Daoy (cell line): ENCODE data around the gene CST7. TPM values are rescaled to one million over a fixed set of nuclear protein-coding genes. Genes with fewer than 3 reads are reported as not detected.
"Not testable (repeated sequence)": the region's sequence is repeated elsewhere in the genome, so short reads cannot be mapped to it uniquely, and the experiment has no call there.

ENCODE experiments used
- DNase-seq: peaks from one replicate; pipeline ENCODE4 v3.0.0-alpha.2; 2015; ENCODE audit warnings: low read depth
- total RNA-seq: library from RNA; depleted of rRNA; stranded (reverse); fragments of >200 nt; shearing (Covaris generic); gene quantifications from 2 replicates; pipeline ENCODE4 v1.2.3, GENCODE V29; 2014; rRNA removed

Gene CST7, protein sequence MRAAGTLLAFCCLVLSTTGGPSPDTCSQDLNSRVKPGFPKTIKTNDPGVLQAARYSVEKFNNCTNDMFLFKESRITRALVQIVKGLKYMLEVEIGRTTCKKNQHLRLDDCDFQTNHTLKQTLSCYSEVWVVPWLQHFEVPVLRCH
- not detected in 2 replicates for total RNA-seq

DNA sequence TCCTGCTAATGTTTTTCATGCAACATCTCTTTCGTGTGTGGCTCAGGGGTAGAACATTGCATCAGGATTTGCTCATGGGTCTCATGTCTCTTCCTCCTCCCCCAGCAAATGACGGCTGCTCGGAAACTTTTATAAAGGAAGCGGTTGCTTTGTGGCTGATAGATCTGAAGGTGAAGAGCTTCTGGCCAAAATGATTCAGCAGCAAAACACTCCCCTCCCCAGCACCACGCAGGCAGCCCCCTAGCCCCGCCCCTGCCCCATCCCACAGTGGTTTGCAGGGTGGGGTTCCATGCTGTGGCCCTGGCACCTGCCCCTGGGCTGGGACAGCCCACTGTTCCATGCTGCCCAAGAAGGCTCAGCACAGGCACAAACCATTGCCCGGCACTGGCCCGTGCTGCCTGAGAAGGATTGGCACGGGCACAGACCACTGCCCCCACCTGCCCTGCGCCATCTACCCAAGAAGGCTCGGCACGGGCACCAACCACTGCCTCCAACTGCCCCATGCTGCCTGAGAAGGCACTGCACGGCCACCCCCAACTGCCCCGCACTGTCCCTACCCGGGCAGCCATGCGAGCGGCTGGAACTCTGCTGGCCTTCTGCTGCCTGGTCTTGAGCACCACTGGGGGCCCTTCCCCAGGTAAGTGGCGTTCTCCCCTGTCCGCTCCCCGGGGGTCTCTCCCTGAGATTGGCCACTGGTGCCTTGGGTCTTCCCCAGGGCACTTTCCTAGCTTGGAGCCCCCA, at the start of gene CST7:
TSS of gene CST7 (plus strand) at position 331 of the 741 bp plus-strand sequence. CDS start at position 568, 237 bp downstream.
- no peak for DNase-seq

DNA sequence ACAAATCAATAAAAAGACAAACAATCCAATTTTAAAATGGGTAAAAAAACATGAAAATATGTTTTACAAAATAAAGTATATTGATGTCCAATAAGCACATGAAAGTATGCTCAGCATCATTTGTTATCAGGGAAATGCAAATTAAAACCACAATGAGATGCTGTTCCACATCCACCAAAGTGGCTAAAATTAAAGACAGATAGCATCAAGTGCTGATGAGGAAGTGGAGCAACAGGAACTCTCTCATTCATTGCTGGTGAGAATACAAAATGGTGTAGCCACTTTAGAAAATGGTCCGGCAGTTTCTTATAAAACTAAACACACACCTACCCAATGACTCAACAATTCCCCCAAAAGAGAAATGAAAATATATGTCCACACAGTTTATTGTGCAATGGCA, 42.3 kb upstream of the CST7 start:
- no peak for DNase-seq

DNA sequence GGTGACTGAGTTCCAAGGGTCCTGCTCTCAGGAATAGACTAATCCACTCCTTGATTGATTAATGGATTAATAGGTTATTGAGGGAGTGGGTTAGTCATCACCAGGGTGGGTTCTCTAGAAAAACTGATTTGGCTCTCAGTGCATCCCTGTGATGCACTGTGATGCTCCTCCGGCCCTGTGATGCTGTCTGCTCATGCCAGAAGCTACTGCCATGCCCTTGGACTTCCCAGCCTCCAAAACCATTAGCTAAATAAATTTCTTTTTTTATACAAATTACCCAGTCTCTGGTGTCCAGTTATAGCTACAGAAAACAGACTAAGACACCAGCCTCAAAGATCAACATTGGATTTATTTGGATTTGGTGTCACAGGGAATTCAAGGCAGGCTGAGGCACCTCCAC, 40.4 kb upstream of the CST7 start:
- no peak for DNase-seq

DNA sequence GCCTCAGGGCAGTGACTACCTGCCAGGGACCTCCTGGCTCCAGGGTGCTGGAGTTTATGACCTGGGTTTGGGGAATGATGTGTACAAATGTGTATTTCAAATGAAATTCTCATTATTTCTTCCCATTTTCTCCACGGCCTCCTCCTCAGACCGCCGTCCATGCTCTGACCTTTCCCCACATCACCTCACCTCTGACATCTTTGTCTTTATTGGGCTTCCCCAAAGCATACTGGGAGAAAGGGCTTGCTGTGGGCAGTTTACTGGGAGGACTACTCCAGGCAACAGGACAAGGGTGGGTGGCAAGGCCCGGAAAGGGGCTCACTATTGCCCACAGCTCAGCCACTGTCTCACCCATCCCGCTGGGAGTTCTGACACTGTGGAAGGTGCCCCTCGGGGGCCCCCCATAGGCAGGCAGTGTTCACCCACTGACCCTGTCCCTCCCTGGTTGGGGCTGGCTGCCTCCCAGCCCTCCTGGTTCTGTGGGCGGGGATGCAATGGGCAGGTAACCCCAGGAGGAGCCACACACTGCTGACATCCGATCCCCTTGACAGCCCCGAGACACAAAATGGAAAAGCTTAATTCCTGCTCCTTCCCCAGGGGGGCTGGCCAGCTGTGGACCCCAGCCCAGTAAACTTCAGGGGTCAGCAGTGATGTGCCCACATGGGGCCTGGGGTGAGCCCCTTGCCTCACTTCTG, 39.8 kb upstream of the CST7 start:
- DNase-seq, result no peak

DNA sequence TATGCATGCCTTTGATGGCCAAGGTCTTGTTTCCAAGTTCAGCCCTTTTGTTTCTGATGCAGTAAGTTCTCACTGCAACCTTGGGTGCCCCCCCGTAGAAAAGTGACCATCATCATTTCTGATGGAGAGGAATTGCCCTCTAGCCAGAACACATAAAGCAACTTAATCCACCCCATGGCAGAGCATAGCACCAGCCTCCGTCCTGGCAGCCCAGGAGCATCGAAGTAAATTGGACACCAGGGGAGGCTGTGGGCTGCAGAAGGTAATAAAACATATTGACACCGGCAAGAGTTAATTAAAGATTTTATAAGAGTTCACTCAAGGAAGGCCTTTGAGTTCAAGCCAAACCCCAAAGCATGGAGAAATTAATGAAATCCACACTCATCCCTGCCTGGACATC, 39.2 kb upstream of the CST7 start:
- no peak for DNase-seq

DNA sequence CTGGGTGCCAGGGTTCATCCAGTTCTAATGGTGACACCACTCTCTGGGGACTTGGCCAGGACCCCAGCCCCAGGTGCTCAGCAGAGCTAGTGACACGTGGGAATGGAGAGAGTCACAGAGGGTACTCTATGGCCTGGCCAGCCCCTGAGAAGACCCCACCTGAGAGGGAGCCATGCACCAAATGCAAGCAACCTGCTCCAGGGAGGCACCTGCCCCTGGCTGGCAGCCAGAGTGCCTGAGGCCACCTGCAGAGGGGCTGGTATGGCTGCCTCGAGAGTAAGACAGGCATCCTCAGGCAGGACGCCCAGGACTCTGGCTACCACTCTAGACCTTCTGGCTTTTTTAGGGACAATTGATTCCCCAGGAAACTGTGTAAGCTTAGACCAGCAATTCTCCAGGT, 38.6 kb upstream of the CST7 start:
- DNase-seq, result no peak

DNA sequence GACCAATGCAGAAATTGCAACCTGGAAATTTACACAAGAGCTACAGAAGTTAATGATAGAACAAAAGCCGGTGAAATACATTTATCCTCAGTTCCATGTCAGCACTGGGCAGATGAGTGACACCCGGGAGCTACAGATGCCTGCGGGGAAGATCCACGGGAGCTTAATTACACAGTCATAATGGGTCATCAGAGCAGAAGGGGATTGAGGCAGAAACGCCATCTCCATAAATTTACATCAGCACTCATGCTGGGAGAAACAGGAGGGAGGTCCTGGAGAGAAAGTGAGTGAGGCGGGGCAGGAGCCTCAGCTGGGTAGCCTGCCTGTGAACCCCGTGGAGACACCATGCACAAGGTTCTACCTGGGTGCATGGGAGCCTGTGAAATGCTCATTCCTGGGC, 37.6 kb upstream of the CST7 start:
- DNase-seq, result no peak

DNA sequence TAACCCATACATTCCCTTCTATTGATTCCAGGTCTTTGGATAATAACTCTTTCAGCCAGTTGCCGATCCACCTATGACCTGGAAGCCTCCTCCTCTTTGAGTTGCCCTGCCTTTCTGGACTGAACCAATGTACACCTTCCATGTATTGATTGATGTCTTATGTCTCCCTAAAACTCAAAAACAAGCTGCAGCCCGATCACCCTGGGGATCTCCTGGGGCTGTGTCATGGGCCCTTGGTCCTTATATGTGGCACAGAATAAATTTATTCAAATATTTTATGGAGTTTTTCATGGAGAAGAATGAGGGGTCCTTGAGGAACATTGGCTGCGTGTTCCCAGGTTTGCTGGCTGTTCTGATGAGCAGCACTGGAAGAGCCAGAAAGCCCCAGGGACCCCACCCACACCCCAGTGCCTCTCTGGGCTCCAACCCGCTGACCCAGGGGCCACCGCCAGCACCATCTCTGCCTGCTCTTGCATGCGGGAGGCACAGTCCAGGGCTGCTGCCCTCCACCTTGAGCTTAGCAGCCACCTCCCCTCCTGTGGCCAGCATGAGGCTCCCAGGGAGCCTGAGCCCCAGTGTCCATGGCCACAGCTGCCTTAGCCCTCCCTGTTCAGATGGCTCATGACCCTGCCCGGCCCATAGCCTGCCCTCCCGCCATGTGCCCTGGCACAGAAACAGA, 36.5 kb upstream of the CST7 start:
- no peak for DNase-seq

DNA sequence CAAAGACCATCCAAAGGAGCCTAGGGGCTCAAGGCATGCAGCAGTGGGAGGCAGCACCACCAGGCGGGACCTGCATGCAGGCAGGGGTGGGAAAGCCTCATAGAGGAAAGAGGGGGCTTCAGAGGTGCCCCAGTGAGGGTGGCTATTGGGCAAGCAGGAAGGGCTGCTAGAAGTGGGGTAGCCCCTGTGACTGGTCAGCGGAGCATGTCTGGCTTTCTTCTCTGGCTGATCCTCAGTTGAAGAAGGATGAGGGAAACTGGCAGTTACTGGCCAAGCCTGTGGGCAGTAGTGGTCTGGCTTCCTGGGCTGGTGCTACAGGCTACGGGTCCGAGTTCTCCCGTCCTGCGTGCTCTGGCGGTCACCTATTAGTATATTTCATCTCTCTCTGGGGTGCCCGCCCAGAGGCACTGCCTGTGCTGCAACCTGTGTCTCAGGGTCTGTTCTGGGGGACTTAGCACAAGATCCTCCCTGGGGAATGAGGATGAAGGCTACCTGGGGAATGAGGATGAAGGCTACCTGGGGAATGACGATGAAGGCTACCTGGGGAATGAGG, 35.9 kb upstream of the CST7 start:
- no peak for DNase-seq

DNA sequence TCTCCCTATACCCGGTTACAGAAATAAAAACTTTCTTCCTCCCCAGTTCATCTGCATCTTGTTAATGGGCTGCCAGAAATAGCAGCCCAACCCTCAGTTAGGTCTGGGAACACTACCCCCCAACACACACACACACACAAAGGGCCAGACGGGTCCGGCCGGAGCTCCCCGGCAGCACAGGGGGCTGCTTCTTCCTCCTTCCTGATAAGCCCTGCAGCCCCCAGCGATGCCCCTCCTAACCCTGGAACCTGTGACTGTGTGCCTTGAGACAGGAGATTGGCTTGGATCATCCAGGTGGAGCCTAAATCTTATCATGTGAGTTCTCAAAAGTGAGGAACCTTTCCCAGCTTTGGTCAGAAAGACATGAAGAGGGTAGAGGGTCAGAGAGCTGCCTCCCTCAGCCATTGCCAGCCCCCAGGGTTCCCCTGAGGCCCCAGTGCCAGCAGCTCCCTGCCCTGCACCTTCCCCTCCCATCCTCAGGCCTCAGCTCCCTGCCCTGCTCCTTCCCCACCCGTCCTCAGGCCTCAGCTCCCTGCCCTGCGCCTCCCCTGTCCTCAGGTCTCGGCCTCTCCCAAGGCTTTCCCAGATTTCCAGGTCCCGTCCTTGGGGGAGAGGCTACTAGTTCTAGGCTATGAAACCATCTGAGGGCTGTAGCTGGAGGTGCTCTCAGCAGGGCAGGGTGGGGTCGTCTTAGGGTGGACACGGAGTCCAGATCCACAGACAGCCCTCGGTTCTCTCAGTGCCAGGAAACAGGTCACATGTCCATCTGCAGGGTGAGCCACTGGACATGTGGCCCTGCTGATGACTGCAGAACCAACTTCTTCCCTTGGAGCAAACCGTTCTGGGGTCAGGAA, 34.5 kb upstream of the CST7 start:
- no peak for DNase-seq

DNA sequence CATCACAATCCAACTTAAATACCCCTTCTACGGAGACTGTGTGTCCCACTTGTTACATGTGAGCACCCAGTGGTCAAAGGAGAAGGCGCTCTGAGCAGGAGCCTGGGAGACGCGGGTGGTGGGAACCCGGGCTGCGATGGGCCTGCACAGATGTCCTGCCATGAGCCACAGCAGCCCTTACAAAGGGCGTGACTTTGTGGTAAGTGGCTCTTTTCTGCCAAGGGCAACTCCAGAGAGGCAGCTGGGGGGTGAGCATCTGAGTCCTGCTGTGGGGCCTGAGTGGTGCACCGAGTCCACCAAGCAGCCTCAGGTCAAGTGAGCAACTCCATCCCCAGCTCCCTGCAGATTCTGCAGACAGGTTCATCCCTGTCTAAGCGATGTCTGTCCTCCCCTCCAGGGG, 33.6 kb upstream of the CST7 start:
- no peak for DNase-seq

DNA sequence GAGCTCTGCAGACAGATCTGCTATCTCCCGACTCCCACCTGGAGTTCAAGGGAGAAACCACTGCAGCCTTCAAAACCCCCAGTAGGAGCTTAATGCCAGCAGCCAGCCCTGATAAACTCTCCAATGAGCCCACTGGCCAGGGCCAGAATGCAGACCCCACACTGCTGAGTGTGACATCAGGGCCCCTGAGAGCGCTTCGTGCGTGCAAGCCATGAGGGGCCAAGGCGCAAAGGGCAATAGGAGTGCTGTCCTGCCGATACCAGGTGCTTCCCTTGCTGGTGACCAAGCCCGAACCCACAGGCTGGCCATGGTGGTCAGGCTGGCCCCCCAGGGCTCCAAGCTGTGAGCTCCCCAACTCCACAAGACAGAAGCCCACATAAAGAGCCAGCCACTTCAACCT, 33.2 kb upstream of the CST7 start:
- no peak for DNase-seq

DNA sequence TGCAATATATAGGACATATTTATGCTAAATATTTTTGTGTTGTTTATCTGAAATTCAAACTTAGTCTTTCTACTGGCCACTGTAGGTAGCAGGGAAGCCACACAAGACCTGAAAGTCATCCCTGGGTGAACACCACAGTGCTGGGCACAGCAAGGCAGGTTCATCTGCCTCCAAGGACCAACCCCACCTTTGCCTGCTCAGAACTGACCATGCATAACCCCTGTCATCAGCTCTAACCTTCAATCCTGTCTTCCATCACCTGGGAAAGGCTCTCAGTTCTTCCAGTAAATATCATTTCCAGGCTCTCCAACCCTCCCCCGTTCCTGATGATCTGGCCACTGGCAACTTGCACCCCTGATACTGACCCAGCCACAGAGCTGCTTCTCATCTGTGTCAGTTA, 32.7 kb upstream of the CST7 start:
- DNase-seq, result no peak

DNA sequence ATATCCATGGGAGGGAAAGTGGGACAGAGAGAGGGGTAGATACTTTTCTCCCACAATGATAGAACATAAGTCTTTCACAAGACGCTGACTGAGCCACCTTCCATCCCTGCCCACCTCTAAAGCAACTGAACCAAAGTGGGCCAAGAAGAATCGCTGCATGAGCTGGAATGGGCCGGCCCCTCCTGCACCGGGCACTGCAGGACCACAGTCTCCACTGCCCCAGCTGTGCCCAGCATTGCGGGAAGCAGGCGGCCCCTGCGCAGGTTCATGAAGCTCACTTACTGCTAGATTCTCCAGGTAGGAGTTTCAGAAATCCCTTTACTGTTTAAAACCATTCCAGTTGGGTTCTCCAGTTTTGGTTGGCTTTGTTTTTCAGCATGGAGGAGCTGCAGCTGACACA, 32.0 kb upstream of the CST7 start:
- DNase-seq, result no peak

DNA sequence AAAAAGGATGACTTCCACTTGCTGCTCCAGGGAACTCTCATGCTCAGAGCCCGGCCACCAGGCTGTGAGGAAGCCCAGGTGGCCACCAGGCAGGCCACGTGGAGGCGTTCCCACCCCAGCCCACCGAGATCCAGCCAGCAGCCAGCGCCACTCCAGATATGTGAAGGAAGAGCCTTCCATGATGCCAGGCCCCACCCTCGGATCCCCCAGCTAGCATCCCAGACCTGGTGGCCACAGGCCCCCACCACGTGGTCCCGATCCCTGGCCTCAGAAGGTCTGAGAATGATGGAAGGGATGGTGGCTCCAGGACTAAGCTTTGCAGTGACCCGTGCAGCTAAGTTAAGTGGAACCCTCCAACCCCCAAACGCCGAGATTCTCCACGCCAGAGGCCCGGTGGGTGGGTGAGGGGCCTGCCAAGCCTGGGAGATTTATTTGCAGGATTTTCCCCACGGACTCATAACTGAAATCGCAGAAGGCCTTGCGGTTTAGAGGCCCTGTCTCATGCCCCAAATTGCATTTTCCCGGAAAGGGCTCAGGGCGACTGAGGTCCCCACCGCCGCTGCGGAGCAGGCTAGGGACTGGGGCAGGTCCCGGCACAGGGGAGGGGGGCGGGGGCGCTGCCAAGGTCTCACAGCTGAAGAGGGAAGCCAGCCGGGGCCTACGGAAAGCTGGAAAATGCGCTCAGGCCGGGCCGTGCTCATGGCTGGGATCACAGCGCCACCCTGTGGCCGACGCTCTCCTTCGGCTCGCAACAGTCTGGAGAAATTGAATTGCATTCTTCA, 31.1 kb upstream of the CST7 start:
- peak; percentile 30 for DNase-seq

DNA sequence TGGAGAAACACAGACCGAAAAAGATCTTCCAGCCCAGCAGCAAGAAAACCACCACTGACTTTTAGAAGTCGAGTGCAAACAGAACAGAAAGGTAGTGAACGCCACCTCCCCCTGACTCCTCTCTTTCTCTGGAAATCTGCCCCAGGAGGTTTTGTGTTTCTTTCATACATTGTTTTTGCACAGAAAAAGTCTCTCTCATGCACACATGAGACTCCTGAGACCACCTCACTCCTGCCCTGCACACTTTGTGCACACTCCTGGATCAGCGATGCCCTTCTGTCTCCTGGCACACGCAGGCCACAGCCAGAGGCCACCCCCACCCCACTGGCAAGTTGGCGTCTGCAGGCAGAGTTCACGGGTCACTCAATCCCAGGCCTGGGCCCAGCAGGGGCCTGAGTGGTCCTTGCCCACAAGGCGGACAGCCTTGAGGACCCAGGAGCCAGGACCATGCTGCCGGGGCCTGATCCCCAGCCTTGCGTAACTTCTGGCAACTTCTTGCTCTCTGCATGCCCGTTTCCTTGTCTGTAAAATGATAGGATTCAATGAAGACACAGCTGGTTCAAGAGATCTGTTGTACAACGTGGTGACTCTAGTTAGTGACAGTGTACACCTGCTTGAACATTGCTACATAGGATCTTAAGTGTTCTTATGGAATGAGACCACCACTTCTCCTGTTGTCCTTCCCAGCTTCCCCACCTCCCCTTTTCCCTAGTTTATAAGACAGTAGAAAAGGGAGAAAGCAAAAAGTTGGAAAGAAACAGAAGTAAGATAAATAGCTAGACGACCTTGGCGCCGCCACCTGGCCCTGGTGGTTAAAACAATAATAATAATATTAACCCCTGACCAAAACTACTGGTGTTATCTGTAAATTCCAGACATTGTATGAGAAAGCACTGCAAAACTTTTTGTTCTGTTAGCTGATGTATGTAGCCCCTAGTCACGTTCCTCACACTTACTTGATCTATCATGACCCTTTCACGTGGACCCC, 30.2 kb upstream of the CST7 start:
- DNase-seq, result no peak

DNA sequence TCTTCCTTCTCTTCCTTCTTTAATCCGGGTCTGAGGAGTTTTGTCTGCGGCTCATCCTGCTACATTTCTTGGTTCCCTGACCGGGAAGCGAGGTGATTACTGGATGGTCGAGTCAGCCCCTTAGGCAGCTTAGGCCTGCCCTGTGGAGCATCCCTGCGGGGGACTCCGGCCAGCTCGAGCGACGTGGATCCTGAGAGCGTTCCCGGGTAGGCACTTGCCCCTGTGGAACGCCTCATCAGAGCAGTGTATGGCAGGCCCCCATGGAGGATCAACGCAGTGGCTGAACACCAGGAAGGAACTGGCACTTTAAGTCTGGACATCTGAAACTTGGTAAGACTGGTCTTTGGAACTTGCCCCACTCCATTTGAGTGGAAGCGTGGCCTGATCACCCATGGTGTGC, 29.4 kb upstream of the CST7 start:
- not testable (repeated sequence) for DNase-seq

DNA sequence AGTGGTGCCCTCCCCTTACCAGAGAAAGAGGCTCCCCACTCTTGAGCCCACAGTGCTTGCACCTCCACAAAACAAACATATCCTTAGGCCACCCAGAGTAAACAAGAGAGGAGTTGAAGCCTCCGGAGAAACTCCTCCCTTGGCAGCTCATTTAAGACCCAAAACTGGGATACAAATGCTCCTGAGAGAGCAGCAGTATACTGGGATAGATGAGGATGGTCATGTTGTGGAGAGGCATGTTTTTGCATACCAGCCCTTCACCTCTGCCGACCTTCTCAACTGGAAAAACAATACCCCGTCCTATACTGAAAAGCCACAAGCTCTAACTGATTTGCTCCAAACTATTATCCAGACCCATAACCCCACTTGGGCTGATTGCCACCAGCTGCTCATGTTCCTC, 28.4 kb upstream of the CST7 start:
- DNase-seq, result not testable (repeated sequence)

DNA sequence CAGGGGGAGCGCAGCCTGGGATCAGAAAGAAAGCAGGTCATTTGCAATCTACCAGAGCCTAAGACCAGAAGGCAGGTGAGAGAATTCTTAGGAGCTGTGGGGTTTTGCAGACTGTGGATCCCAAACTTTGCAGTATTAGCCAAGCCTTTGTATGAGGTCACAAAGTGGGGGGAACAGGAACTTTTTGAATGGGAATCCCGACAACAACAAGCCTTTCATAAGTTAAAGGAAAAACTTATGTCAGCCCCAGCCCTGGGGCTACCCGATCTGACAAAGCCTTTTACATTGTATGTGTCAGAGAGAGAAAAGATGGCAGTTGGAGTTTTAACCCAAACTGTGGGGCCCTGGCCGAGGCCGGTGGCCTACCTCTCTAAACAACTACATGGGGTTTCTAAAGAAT, 19.8 kb upstream of the CST7 start:
- DNase-seq, result not testable (repeated sequence)
